PC-9 (cell line): ENCODE data around the gene PRSS22.

Source experiments
- CTCF ChIP-seq: fragments of 200-600 bp; sonication (generic); conservative IDR thresholded peaks from 2 replicates; pipeline ENCODE4 v1.6.1; 2017; ENCODE audit warnings: mixed run types, antibody characterized with exemption, mild to moderate bottlenecking, moderate library complexity
- EZH2 ChIP-seq: fragments of 200-600 bp; sonication (generic); IDR thresholded peaks from 2 replicates; pipeline ENCODE4 v1.8.0; 2017; ENCODE audit warnings: antibody characterized with exemption, low read depth

GRCh38 chr16:2808181-2808580 lies 49.8 kb downstream of the PRSS22 start:
- TF ChIP-seq CTCF (no peak), EZH2 (no peak)
